ENCODE data around the gene TCF4.

DNA sequence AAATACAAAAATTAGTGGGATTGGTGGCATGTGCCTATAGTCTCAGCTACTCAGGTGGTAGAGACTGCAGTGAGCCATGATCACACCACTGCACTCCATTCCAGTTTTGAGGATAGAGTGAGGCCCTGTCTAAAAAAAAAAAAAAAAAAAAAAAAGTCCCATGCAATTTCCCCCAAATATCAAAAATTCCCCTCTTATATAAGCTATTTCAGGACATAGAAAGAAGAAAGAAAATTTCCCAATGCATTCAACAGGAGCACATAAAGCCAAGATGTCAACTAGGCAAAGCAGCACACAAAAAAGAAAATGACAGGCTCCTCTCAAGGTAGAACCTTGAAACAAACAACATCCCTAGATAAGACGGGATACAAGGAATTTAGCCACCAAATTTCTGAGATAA is 213.3 kb downstream of the TCF4 start:
- TF ChIP-seq, protein P1, sequence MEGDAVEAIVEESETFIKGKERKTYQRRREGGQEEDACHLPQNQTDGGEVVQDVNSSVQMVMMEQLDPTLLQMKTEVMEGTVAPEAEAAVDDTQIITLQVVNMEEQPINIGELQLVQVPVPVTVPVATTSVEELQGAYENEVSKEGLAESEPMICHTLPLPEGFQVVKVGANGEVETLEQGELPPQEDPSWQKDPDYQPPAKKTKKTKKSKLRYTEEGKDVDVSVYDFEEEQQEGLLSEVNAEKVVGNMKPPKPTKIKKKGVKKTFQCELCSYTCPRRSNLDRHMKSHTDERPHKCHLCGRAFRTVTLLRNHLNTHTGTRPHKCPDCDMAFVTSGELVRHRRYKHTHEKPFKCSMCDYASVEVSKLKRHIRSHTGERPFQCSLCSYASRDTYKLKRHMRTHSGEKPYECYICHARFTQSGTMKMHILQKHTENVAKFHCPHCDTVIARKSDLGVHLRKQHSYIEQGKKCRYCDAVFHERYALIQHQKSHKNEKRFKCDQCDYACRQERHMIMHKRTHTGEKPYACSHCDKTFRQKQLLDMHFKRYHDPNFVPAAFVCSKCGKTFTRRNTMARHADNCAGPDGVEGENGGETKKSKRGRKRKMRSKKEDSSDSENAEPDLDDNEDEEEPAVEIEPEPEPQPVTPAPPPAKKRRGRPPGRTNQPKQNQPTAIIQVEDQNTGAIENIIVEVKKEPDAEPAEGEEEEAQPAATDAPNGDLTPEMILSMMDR (conservative IDR thresholded peaks at IDR 0.05; ENCODE audit: low read length), result no peak
- no peak for TF ChIP-seq EZH2phosphoT487 (IDR thresholded peaks at IDR 0.05; ENCODE audit: borderline replicate concordance, low read depth, low read length)

Data from OCI-LY7 (cell line).